ENCODE data around the gene PTPRG.

- TF ChIP-seq, protein P1, sequence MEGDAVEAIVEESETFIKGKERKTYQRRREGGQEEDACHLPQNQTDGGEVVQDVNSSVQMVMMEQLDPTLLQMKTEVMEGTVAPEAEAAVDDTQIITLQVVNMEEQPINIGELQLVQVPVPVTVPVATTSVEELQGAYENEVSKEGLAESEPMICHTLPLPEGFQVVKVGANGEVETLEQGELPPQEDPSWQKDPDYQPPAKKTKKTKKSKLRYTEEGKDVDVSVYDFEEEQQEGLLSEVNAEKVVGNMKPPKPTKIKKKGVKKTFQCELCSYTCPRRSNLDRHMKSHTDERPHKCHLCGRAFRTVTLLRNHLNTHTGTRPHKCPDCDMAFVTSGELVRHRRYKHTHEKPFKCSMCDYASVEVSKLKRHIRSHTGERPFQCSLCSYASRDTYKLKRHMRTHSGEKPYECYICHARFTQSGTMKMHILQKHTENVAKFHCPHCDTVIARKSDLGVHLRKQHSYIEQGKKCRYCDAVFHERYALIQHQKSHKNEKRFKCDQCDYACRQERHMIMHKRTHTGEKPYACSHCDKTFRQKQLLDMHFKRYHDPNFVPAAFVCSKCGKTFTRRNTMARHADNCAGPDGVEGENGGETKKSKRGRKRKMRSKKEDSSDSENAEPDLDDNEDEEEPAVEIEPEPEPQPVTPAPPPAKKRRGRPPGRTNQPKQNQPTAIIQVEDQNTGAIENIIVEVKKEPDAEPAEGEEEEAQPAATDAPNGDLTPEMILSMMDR (conservative IDR thresholded peaks at IDR 0.05; ENCODE audit: low read depth, low read length), result no peak
- TF ChIP-seq EZH2phosphoT487 (IDR thresholded peaks at IDR 0.05; ENCODE audit: borderline replicate concordance, low read length), result no peak
- TF ChIP-seq EZH2 (IDR thresholded peaks at IDR 0.05; ENCODE audit: low read length, unreplicated experiment), result no peak
Observed at GRCh38 chr3:61665987-61666386, 104.6 kb downstream of the PTPRG start.

Measured in PC-3 (cell line).